HG02759 (cell line): ENCODE results near the gene HHIPL1.

Experiments
- ATAC-seq: cut with Tn5 transposase; IDR thresholded peaks from one replicate; pipeline ENCODE4 v1.9.1; 2021; ENCODE audit warnings: mild to moderate bottlenecking, moderate library complexity; ENCODE audit not compliant: unreplicated experiment

Gene HHIPL1

GRCh38 chr14:99644723-99645544 lies at the start of gene HHIPL1:
Gene HHIPL1 (plus strand): TSS chr14:99645129. CDS start chr14:99645208, 79 bp downstream.
- no peak for ATAC-seq

- no peak for ATAC-seq
Observed at GRCh38 chr14:99595524-99595923, 49.4 kb upstream of the HHIPL1 start.

- no peak for ATAC-seq
Observed at GRCh38 chr14:99596071-99596627, 48.8 kb upstream of the HHIPL1 start.

- ATAC-seq = no peak
Observed at GRCh38 chr14:99596772-99597171, 48.2 kb upstream of the HHIPL1 start.

GRCh38 chr14:99597911-99598600 lies 46.9 kb upstream of the HHIPL1 start:
- no peak for ATAC-seq

GRCh38 chr14:99598774-99599173 lies 46.2 kb upstream of the HHIPL1 start:
- no peak for ATAC-seq

- ATAC-seq = no peak
Observed at GRCh38 chr14:99599393-99599792, 45.5 kb upstream of the HHIPL1 start.

GRCh38 chr14:99600232-99600888 lies 44.6 kb upstream of the HHIPL1 start:
- ATAC-seq = no peak

- ATAC-seq = no peak
Observed at GRCh38 chr14:99601361-99601831, 43.5 kb upstream of the HHIPL1 start.

- ATAC-seq = no peak
Observed at GRCh38 chr14:99602054-99602787, 42.7 kb upstream of the HHIPL1 start.

- ATAC-seq = no peak
Observed at GRCh38 chr14:99602788-99603415, 42.0 kb upstream of the HHIPL1 start.

- peak; percentile 9 for ATAC-seq
Observed at GRCh38 chr14:99603471-99604277, 41.3 kb upstream of the HHIPL1 start, which contains the start of gene CCDC85C. Gene CCDC85C (minus strand): TSS chr14:99604207. CDS start chr14:99603959, 248 bp downstream.

- ATAC-seq = peak; percentile 93
Observed at GRCh38 chr14:99604278-99604765, 40.6 kb upstream of the HHIPL1 start.

GRCh38 chr14:99604766-99605298 lies 40.1 kb upstream of the HHIPL1 start:
- ATAC-seq = peak; percentile 15

GRCh38 chr14:99605299-99605961 lies 39.5 kb upstream of the HHIPL1 start:
- peak; percentile 24 for ATAC-seq

GRCh38 chr14:99606359-99606758 lies 38.6 kb upstream of the HHIPL1 start:
- ATAC-seq = no peak

GRCh38 chr14:99608591-99608990 lies 36.3 kb upstream of the HHIPL1 start:
- no peak for ATAC-seq
